HG03196 (cell line): ENCODE measurements around the gene RANBP17.
"Not testable (repeated sequence)": the region's sequence is repeated elsewhere in the genome, so short reads cannot be mapped to it uniquely, and the experiment has no call there.

Experiments
- ATAC-seq: cut with Tn5 transposase; IDR thresholded peaks from one replicate; pipeline ENCODE4 v1.9.1; 2021; ENCODE audit not compliant: unreplicated experiment

Gene RANBP17

GRCh38 chr5:170865622-170866021 is 3.8 kb downstream of the RANBP17 start:
- peak; percentile 82 for ATAC-seq

- ATAC-seq, result no peak
Observed at GRCh38 chr5:170867825-170868224, 6.0 kb downstream of the RANBP17 start.

DNA sequence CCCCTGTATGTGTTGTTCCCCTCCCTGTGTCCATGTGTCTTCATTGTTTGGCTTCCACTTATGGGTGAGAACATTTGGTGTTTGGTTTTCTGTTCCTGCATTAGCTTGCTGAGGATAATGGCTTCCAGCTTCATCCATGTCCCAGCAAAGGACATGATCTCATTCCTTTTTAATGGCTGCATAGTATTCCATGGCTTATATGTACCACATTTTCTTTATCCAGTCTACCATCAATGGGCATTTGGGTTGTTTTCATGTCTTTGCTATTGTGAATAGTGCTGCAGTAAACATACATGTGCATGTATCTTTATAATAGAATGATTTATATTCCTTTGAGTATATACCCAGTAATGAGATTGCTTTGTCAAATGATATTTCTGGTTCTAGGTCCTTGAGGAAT is 8.6 kb downstream of the RANBP17 start:
- not testable (repeated sequence) for ATAC-seq

GRCh38 chr5:170874017-170874416 is 12.2 kb downstream of the RANBP17 start:
- ATAC-seq, result no peak

DNA sequence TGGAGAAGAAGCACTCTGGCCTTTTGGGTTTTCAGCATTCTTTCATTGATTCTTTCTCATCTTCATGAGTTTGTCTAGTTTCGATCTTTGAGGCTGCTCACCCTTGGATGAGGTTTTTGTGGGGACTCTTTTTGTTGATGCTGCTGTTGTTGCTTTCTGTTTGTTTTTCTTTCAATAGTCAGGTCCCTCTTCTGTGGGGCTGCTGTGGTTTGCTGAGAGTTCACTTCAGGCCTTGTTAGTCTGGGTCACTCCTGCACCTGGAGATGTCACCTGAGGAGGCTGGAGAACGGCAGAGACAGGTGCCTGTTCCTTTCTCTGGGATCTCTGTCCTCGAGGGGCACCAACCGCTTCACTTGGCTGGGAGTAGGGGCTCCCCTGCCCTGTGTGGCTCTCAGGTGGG is 14.0 kb downstream of the RANBP17 start:
- ATAC-seq, result no peak

DNA sequence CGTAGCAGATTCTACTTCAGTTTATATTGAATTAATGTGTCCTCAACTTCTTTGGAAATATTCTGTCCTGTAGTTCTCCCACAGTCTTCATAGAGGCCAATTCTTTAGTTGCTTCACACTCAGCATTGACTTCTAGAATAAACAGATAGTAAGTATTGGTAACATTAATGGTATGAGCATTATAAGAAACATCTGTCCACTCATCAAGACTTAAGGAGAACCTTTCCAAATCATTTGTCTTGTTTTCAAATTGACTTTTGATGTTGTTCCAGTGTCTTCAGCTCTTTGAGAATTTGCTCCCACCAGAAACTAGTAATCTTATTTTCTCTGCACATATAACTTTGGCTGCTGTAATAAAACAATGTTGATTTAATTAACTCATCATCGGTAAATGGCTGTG is 18.3 kb downstream of the RANBP17 start:
- no peak for ATAC-seq

DNA sequence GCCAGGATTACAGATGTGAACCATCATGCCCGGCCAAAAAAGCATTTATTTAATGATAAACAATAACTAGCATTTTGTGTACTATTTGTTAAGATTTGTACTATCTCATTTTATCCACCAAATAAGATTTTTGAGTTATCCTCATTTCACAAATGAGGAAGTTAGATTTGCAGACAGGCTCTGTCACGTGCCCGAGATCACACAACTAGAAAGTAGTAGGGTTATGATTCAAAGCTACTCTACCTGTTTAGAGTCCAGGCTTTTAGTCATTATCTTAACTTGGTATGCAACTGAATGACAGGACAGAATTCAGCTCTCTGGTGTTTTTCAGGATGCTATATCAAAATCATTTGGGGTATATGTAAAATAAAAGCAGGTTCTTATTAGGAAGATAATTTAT is 20.5 kb downstream of the RANBP17 start:
- ATAC-seq, result no peak

GRCh38 chr5:170885256-170885655 is 23.4 kb downstream of the RANBP17 start:
- ATAC-seq, result no peak

DNA sequence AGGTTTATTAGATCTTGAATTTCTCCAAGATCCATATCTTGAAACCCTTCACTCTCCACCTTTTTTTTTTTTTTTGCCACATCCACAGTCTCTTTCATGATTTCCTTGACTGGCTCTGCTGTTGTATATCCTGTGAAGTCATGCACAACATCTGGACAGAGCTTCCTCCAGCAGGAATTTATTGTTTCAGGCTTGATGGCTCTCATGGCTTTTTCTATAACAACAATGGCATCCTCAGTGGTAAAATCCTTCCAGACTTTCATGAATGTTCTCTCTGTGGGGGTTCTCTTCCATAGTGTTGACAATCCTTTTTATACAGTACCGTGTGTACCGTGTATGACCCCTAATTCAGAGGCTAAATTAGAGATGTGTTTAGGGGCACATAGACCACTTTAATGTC is 24.0 kb downstream of the RANBP17 start:
- no peak for ATAC-seq

DNA sequence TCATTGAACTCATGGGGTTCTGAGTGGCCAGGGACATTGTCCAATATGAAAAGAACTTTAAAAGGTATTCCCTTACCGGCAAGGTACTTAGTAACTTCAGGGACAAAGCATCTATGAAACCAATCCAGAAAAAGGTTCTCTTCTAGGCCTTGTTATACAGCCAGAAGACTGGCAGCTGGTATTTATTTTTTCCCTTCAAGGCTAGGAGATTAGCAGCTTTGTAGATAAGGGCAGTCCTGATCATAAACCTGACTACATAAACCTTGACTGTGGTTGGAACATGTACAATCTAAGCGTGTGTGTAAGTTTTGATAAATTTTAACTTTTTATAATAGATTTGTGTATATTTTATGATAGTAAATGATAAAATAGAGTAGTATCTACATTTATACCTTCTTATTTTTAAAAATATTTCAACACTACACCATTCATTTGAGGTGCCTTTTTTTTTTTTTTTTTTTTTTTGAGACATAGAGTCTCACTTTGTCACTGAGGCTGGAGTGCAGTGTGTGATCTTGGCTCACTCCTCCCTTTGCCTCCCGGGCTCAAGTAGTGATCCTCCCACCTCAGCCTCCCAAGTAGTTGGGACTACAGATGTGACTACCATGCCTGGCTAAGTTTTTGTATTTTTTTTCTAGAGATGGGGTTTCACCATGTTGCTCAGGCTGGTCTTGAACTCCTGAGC is 24.5 kb downstream of the RANBP17 start:
- ATAC-seq, result no peak

DNA sequence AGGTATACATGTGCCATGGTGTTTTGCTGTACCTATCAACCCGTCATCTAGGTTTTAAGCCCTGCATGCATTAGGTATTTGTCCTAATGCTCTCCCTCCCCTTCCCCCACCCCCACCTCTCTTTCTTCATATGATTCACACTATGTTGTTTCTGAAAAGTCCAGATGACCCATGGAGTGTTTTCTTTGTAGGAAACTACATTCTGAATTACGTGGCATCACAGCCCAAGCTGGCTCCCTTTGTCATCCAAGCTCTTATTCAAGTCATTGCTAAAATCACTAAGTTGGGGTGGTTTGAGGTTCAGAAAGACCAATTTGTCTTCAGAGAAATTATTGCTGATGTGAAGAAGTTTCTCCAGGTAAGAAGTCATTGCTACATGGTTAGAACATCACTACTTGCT is 30.4 kb downstream of the RANBP17 start:
- ATAC-seq, result no peak

DNA sequence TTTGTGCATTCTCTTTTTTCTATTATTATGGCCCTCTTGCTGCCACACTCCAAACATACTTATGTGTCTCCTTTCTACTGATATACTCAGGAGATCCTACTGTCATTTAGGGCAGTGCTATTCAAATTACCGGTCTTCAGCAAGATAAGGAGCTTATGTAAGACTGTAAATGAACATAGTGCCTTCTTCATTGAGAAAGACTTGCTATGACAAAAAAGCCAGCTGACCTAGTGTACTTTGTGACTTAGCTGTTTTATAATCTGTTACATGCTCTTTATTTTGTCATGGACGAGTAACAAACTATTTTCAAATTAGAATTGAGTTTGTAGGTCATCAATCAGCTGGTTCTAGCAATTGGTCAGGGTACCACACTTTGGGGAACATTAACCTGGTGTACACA is 32.8 kb downstream of the RANBP17 start:
- no peak for ATAC-seq

DNA sequence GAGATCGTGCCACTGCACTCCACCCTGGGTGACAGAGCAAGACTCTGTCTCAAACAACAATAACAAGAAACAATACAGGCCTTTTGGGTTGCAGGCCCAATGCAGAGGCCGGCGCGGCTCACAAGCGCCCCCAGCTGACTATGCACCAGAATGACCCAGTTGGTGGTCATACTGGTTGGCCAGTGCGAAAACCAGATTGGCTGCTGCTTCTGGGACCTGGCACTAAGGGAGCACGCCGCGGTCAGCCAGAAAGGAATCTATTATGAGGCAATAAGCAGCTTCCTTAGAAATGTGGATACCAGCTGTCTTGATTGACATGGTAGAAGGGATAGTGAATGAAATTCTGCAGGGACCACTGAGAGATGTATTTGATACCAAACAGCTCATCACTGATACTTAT is 35.0 kb downstream of the RANBP17 start:
- no peak for ATAC-seq

DNA sequence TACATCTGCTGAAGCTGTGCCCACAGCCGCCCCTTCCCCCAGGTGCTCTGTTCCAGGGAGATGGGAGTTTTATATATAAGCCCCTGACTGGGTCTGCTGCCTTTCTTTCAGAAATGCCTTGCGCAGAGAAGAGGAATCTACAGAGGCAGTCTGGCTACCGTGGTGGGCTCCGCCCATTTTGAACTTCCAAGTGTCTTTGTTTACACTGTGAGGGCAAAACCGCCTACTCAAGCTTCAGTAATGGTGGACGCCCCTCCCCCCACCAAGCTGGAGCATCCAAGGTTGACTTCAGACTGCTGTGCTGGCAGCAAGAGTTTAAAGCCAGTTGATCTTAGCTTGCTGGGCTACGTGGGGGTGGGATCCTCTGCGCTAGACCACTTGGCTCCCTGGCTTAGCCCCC is 41.3 kb downstream of the RANBP17 start:
- ATAC-seq, result no peak

GRCh38 chr5:170907758-170908157 is 45.9 kb downstream of the RANBP17 start:
- ATAC-seq, result no peak

DNA sequence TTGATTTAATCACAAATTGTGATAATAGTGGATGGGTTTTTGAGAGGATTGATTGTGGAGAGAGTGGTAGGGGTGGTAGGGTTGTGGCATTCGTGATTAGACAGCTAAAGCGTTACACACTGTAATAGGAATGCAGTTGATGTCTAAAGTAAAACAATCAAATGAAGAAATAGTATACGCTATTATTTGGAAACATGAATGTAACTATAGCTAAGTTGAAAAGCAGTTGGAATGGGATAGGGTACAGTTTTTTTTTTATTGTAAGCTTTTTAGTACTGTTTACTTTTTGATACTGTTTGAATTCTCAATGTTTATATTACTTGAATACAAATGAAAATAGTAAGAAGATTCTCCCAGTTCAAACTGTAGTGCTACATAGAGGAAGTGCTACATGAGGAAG is 51.8 kb downstream of the RANBP17 start:
- ATAC-seq, result no peak

- no peak for ATAC-seq
Observed at GRCh38 chr5:170917113-170917512, 55.3 kb downstream of the RANBP17 start.

DNA sequence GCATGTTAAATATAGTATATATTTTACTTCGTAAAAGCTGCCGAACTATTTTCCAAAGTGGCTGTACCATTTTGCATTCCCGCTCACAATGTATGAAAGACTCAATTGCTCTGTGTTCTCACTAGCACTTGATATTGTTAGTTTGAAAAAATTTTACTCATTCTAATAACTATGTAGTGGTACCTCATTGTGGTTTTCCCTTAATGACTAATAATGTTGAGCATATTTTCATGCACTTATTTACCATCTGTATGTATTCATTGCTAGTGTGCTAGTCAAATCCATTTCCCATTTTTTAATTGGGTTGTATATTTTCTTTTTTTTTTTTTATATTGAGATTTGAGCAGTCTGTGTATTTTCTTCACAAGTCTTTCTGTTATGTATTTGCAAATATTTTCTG is 58.4 kb downstream of the RANBP17 start:
- no peak for ATAC-seq

DNA sequence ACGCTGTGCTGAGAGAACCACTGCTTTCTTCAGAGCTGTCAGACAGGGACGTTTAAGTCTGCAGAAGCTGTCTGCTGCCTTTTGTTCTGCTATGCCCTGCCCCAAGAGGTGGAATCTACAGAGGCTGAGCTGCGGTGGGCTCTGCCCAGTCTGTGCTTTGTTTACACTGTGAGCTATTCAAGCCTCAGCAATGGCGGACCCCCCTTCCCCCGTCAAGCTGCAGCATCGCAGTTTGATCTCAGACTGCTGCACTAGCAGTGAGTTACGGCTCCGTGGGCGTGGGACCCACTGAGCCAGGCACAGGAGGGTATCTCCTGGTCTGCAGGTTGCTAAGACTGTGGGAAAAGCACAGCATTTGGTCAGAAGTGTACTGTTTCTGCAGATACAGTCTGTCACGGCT is 60.5 kb downstream of the RANBP17 start:
- ATAC-seq, result not testable (repeated sequence)

GRCh38 chr5:170923910-170924620 is 62.2 kb downstream of the RANBP17 start:
- no peak for ATAC-seq

- ATAC-seq, result not testable (repeated sequence)
Observed at GRCh38 chr5:170935534-170936218, 73.9 kb downstream of the RANBP17 start.

DNA sequence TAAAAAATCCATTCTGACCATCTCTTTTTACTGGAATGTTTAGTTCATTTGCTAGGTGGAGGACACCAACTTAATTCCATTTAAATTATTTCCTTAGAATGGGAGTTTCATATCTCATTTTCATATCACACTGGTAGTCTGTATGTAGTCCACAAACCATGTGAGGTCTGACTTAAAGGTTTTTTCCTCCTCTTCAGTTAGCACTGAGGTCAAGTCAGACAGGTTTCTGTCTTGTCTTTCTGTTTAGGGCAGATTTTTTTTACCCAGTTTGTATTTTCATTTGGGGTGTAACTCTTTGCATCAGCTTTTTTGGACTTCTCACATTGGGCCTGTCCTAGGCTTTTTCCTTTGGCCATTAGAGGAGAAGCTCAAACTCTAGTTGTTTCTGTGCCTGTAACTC is 75.3 kb downstream of the RANBP17 start:
- ATAC-seq, result no peak
